ENCODE data around the gene ARHGDIA.

GRCh38 chr17:81863123-81863675 lies 7.9 kb downstream of the ARHGDIA start:
- TF ChIP-seq POLR2A (IDR thresholded peaks at IDR 0.05; ENCODE audit: low read depth, low read length) = no peak
- no peak for TF ChIP-seq POLR2AphosphoS5 (IDR thresholded peaks at IDR 0.05; ENCODE audit: low read depth, low read length)
